HUDEP-2 (cell line): Measurements from ENCODE around the gene PRRC2B.
A peak's percentile ranks its signal among the peaks of the same experiment; 100 is the strongest.
"Not testable (repeated sequence)": the region's sequence is repeated elsewhere in the genome, so short reads cannot be mapped to it uniquely, and the experiment has no call there.

Experiments used
- DNase-seq, 76 experiments: peaks; one replicate each; lab custom pipeline; 2025; ENCODE audit not compliant: unreplicated experiment in 76 of 76; lab: John Stamatoyannopoulos, UW

PRRC2B gene

GRCh38 chr9:131393622-131394463 is at the start of gene PRRC2B:
Gene PRRC2B, plus strand, starts transcription at chr9:131394086. Its CDS starts 36,059 bp downstream, at chr9:131430145.
- peak in 67 of 76 experiments; percentile 15 to 85 (median 65) for DNase-seq

DNA sequence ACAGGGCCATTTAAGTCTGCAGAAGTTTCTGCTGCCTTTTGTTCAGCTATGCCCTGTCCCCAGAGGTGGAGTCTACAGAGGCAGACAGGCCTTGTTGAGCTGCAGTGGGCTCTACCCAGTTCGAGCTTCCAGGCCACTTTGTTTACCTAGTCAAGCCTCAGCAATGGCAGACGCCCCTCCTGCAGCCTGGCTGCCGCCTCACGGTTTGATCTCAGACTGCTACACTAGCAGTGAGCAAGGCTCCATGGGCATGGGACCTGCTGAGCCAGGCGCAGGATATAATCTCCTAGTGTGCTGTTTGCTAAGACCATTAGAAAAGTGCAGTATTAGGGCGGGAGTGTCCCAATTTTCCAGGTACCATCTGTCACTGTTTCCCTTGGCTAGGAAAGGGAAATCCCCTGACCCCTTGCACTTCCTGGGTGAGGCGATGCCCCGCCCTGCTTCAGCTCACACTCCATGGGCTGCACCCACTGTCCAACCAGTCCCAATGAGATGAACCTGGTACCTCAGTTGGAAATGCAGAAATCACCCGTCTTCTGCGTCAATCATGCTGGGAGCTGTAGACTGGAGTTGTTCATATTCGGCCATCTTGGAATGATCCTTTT is 48.9 kb upstream of the PRRC2B start:
- DNase-seq = not testable (repeated sequence)

DNA sequence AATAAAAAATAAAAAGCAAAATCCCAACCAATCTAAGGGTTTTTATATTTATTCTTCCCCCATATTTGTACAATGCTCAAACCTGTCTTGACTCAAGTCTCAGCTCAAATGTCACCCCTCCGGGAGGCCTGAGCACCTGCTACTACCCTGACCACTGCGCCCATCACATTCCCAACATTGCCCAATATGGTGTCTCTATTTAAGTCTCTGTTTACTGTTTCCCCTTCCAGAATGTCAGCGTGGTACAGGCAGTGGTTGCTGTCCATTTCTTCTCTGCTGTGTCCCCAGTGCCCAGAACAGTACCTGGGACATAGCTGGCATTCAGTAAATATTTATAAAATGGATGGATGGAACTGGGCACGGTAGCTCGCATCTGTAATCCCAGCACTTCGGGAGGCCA is 47.3 kb upstream of the PRRC2B start:
- DNase-seq = no peak

- DNase-seq = no peak
Observed at GRCh38 chr9:131347376-131348020, 46.4 kb upstream of the PRRC2B start.

GRCh38 chr9:131348631-131349521 is 45.0 kb upstream of the PRRC2B start:
- peak in 1 of 76 experiments; percentile 7 for DNase-seq

- no peak for DNase-seq
Observed at GRCh38 chr9:131349522-131349880, 44.4 kb upstream of the PRRC2B start.

GRCh38 chr9:131349881-131350563 is 43.9 kb upstream of the PRRC2B start:
- DNase-seq = peak in 66 of 76 experiments; percentile 4 to 76 (median 58)

DNA sequence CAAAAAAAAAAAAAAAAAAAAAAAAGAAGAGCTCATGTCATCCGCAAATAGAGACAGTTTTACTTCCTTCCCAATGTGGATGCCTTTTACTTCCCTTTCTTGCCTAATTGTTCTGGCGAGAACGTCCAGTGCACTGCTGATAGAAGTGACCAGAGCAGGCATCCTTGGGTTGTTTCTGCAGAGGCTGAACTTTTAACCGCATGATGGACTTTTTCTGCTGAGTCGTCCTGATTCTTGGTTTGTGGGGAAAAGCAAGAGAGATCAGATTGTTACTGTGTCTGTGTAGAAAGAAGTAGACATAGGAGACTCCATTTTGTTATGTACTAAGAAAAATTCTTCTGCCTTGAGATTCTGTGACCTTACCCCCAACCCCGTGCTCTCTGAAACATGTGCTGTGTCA is 37.4 kb upstream of the PRRC2B start:
- peak in 1 of 76 experiments; percentile 14 for DNase-seq

- DNase-seq = no peak
Observed at GRCh38 chr9:131358556-131358955, 35.3 kb upstream of the PRRC2B start.

DNA sequence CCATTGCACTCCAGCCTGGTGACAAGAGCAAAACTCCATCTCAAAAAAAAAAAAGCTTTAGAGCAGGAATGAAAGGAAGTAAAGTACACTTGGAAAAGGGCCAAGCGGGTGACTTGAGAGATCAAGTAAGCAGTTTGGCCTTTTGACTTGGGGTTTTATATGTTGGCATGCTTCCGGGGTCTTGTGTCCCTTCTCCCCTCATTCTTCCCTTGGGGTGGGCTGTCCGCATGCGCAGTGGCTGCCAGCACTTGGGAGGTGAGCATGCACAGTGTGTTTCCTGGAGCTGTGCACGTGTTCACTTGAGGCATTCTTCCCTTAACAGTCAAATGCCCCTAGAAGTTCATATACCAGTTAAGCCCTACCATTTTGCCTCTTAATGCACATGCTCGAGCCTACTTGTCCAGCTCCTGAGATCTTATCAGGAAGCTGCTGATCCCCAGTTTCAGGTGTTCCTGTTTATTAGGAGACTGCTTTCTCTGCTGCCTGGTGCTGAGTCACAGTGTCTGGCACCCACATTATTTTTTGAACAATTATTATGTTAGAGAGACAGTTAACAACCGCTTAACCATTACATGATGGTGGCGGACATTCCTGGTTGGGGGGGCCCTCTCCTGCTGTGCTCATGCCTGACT is 32.6 kb upstream of the PRRC2B start:
- peak in 1 of 76 experiments; percentile 3 for DNase-seq

DNA sequence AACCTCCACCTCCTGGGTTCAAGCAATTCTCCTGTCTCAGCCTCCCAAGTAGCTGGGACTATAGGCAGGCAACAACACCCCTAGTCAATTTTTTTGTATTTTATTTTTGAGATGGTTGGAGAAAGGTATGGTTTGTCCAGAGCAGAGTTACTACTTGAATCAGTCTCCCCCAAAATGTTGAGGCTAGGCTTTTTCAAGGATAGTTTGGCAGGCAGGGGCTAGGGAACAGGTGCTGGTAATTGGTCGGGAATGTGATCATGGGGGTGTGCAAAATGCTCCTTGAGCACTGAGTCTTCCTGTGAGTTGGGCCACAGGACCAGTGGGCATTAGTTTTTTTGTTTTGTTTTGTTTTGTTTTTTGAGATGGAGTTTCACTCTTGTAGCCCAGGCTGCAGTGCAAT is 28.3 kb upstream of the PRRC2B start:
- no peak for DNase-seq

DNA sequence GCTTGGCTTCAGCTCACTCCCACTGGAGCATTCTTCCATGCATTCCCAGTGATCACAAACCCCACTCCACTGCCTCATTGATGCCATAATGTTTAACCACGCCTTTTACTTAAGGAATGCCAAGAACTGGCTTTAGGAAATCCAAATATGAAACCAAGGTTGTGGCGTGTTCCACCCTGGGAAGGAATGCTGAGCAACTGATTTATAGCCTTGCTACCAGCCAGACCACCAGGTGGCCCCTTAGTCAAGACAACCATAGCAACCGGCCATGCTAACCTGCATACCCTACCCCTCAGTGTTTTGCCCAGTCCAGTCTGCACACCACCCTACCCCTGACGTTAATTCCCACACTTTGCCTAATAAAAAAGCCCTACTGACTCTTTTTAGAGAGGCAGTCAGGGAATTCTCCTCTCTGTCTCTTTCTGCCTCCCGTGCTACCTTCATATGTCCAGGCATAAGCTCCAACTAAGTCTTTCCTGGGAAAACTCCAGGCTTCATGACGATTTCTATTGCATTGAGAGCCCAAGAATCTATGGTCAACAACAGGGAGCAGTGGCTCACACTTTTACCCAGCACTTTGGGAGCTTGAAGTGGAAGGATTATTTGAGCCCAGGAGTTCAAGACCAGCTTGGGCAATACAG is 27.0 kb upstream of the PRRC2B start:
- no peak for DNase-seq

DNA sequence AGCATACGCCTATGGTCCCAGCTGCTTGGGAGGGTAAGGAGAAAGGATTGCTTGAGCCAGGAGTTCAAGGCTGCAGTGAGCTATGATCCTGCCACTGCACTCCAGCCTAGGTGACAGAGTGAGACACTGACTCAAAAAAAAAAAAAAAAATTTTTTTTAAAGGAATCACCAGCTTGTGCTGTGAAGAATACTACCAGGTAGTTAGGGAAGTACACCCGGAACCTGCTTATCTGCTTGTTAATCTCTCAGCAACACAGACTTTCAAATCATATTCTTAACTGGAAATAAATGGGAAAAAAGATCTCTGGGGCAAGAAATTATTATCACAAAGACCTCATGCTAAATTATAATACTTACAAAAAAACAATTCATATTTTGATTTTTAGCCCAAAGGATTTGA is 26.4 kb upstream of the PRRC2B start:
- no peak for DNase-seq

- no peak for DNase-seq
Observed at GRCh38 chr9:131370638-131371037, 23.2 kb upstream of the PRRC2B start.

GRCh38 chr9:131372599-131372973 is 21.3 kb upstream of the PRRC2B start:
- not testable (repeated sequence) for DNase-seq

DNA sequence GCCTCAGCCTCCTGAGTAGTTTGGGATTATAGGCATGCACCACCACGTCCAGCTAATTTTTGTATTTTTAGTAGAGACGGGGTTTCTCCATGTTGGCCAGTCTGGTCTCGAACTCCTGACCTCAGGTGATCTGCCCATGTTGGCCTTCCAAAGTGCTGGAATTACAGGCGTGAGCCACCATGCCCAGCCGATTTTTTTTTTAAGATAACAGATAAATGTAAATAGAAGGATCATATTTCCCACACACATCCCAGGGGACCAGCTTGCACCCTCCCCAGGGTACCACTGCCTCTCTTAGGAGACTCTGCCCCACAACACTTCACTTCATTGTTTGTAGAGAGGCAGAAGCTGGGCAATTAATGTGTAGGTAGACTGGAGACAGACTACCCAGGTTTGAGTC is 19.2 kb upstream of the PRRC2B start:
- not testable (repeated sequence) for DNase-seq

DNA sequence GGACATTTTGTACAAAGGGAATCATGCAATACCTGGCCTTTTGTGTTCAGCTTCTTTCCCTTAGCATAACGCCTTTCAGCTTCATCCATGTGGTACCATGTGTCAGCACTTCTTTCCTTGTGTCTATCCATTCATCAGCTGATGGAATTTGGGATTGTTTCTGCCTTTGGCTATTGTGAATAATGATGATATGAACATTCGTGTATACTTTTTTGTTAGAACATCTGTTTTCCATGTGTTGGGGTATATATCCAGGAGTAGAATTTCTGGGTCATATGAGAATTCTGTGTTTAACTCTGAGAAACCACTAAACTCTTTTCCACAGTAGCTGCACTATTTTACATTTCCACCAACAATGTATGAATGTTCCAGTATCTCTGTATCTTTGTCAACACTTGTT is 14.8 kb upstream of the PRRC2B start:
- DNase-seq = no peak

- DNase-seq = no peak
Observed at GRCh38 chr9:131382850-131383729, 10.8 kb upstream of the PRRC2B start.
